Measurements from ENCODE around the gene SLC35F2.
"Not testable (repeated sequence)": the region's sequence is repeated elsewhere in the genome, so short reads cannot be mapped to it uniquely, and the experiment has no call there.

The SLC35F2 gene

GRCh38 chr11:107770551-107770951, 88.0 kb downstream of the SLC35F2 start:
- ChIA-PET CTCF (interaction anchor here (0.8 to 4.9 kb wide), 21 partner anchors 9 to 224 kb away, joined by 3 to 46 read pairs (median 5); partner anchors contain the start of genes ALKBH8 and ELMOD1), POLR2A (no interaction called here)
- TF ChIP-seq CTCF (IDR thresholded peaks at IDR 0.05; ENCODE audit: control extremely low read depth, extremely low read depth, low read depth, missing control alignments): no peak
- no peak for DNase-seq (ENCODE audit: extremely low spot score)

GRCh38 chr11:107769189-107769588, 89.4 kb downstream of the SLC35F2 start:
- ChIA-PET POLR2A (no interaction called here), CTCF (interaction anchor here (0.8 to 4.9 kb wide), 6 partner anchors 10 to 217 kb away, joined by 3 to 46 read pairs (median 15); partner anchors contain the start of gene ALKBH8)
- TF ChIP-seq CTCF (IDR thresholded peaks at IDR 0.05; ENCODE audit: control extremely low read depth, extremely low read depth, low read depth, missing control alignments): no peak
- DNase-seq (ENCODE audit: extremely low spot score): no peak

- DNase-seq (ENCODE audit: extremely low spot score); POLR2A ChIA-PET: not testable (repeated sequence)
- CTCF ChIA-PET: interaction anchor here (1.2 to 6.4 kb wide), 6 partner anchors 11 to 70 kb away, joined by 3 to 42 read pairs (median 7); no protein-coding TSS in a partner anchor
Measured at GRCh38 chr11:107758719-107759355, 99.8 kb downstream of the SLC35F2 start.

GRCh38 chr11:107757661-107758060, 100.9 kb downstream of the SLC35F2 start:
- no peak for TF ChIP-seq CTCF (IDR thresholded peaks at IDR 0.05; ENCODE audit: control extremely low read depth, extremely low read depth, low read depth, missing control alignments)
- CTCF ChIA-PET: interaction anchor here (1.0 to 6.4 kb wide), 6 partner anchors 10 to 97 kb away, joined by 3 to 42 read pairs (median 7); no protein-coding TSS in a partner anchor
- no peak for DNase-seq (ENCODE audit: extremely low spot score)
- POLR2A ChIA-PET: no interaction called here

- TF ChIP-seq CTCF (IDR thresholded peaks at IDR 0.05; ENCODE audit: control extremely low read depth, extremely low read depth, low read depth, missing control alignments): no peak
- no peak for DNase-seq (ENCODE audit: extremely low spot score)
- ChIA-PET POLR2A (no interaction called here), CTCF (interaction anchor here (1.2 to 6.4 kb wide), 4 partner anchors 10 to 16 kb away, joined by 3 to 42 read pairs (median 22); no protein-coding TSS in a partner anchor)
Measured at GRCh38 chr11:107756553-107756952, 102.0 kb downstream of the SLC35F2 start.

- DNase-seq (ENCODE audit: extremely low spot score): no peak
- no peak for TF ChIP-seq CTCF (IDR thresholded peaks at IDR 0.05; ENCODE audit: control extremely low read depth, extremely low read depth, low read depth, missing control alignments)
- ChIA-PET POLR2A (no interaction called here), CTCF (interaction anchor here (1.0 kb wide), 1 partner anchor 12 kb away, joined by 3 read pairs; no protein-coding TSS in a partner anchor)
Measured at GRCh38 chr11:107752949-107753822, 105.4 kb downstream of the SLC35F2 start.
